ENCODE measurements around the gene MS4A3. TPM values are rescaled to one million over a fixed set of nuclear protein-coding genes. Genes with fewer than 3 reads are reported as not detected.

Gene MS4A3
- total RNA-seq, 1 experiment from 2014 or later: not detected

DNA sequence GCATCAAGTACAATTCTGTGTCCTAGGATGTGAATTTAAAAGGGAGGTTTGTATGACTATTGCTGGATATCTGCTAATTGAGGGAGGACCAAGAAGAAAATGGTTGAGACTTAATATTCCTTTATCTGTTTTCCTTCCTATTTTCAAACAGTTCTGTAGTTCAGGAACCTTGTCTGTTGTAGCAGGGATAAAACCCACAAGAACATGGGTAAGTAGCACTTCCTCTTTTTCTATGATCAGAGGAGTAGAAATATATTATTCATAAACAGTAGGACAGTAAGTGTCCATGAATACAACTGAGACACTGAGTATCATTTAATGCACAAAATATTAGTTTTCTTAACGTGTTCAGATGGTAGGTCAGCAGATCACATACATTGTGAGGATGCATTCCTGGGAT is 7.6 kb downstream of the MS4A3 start:
- Histone ChIP-seq H4K5ac (ENCODE audit: insufficient read length, low read depth, low read length) (no peak overlapping the region), H2BK20ac (ENCODE audit: low read depth, low read length, poor library complexity, severe bottlenecking) (no peak overlapping the region), H3K4ac (ENCODE audit: low read depth, low read length) (no peak overlapping the region), H3K27ac (ENCODE audit: insufficient read length, low read depth, low read length) (no peak overlapping the region), H3K4me2 (ENCODE audit: insufficient read depth, insufficient read length, low read length) (no peak overlapping the region), H3K23ac (ENCODE audit: insufficient read length, low read depth, low read length) (no peak overlapping the region), H2AK5ac (ENCODE audit: insufficient read length, low read length) (no peak overlapping the region), H2BK12ac (ENCODE audit: insufficient read length, low read depth, low read length) (no peak overlapping the region), H4K20me1 (ENCODE audit: control insufficient read depth, insufficient read depth, insufficient read length) (no peaks in the 10 kb centered on the region), H2BK120ac (ENCODE audit: low read depth, low read length, poor library complexity, severe bottlenecking) (no peak overlapping the region), H3K14ac (ENCODE audit: insufficient read depth, low read length) (no peak overlapping the region), H2BK5ac (ENCODE audit: insufficient read length, low read length) (no peak overlapping the region), H2AFZ (ENCODE audit: low read length) (no peak overlapping the region), H3K9ac (ENCODE audit: extremely low read depth, insufficient read length, low read length) (no peak overlapping the region), H3K4me1 (ENCODE audit: insufficient read depth, low read length) (no peaks in the 10 kb centered on the region), H4K8ac (replicated peaks; ENCODE audit: insufficient read length, low read depth, low read length) (no peak overlapping the region), H3K23me2 (ENCODE audit: insufficient read length, low read depth, low read length, poor library complexity, severe bottlenecking) (no peaks in the 10 kb centered on the region), H3K79me1 (ENCODE audit: insufficient read depth, low read depth, low read length, poor library complexity, severe bottlenecking) (no peaks in the 10 kb centered on the region), H3K27me3 (ENCODE audit: insufficient read depth, low read length) (no peaks in the 10 kb centered on the region; the same call in 1 of the 2 replicates), H4K91ac (ENCODE audit: insufficient read length, low read depth, low read length) (no peak overlapping the region), H3K56ac (ENCODE audit: insufficient read length, low read depth, low read length) (no peak overlapping the region), H3T11ph (ENCODE audit: low read length) (no peak overlapping the region), H3K79me2 (ENCODE audit: insufficient read depth, low read length) (no peaks in the 10 kb centered on the region), H3K9me3 (ENCODE audit: control insufficient read depth, low read depth, low read length) (no peaks in the 10 kb centered on the region), H3K18ac (ENCODE audit: insufficient read length, low read depth, low read length) (no peak overlapping the region), H2BK15ac (ENCODE audit: low read depth, low read length) (no peak overlapping the region)
- no peak overlapping the region for H3K4me3 Mint-ChIP-seq
- no peak for DNase-seq
- no CpG with 5 or more reads among the region's 1 CpG for WGBS (ENCODE audit: extremely low coverage, insufficient read length, low lambda C conversion rate)
- no peak overlapping the region for H3K27ac Mint-ChIP-seq
- TF ChIP-seq, protein P1, sequence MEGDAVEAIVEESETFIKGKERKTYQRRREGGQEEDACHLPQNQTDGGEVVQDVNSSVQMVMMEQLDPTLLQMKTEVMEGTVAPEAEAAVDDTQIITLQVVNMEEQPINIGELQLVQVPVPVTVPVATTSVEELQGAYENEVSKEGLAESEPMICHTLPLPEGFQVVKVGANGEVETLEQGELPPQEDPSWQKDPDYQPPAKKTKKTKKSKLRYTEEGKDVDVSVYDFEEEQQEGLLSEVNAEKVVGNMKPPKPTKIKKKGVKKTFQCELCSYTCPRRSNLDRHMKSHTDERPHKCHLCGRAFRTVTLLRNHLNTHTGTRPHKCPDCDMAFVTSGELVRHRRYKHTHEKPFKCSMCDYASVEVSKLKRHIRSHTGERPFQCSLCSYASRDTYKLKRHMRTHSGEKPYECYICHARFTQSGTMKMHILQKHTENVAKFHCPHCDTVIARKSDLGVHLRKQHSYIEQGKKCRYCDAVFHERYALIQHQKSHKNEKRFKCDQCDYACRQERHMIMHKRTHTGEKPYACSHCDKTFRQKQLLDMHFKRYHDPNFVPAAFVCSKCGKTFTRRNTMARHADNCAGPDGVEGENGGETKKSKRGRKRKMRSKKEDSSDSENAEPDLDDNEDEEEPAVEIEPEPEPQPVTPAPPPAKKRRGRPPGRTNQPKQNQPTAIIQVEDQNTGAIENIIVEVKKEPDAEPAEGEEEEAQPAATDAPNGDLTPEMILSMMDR (conservative IDR thresholded peaks at IDR 0.05): no peak
- no peaks in the 10 kb centered on the region for H3K4me1 Mint-ChIP-seq
- H3K9me3 Mint-ChIP-seq: peaks cover 0 to 3% of the 10 kb centered on the region in 2 experiments; a peak in 1 of 5 replicates
- H3K27me3 Mint-ChIP-seq (ENCODE audit: low read depth): no peaks in the 10 kb centered on the region
- H3K36me3 Mint-ChIP-seq (ENCODE audit: insufficient read depth in 1 of 3, low read depth in 3 of 3): peaks cover 0 to 3% (median 0%) of the 10 kb centered on the region in 3 experiments; a peak in 1 of 7 replicates

All from H9 (cell line).